HepG2 (cell line): ENCODE results near the gene EFNA2. TPM values are rescaled to one million over a fixed set of nuclear protein-coding genes. Genes with fewer than 3 reads are reported as not detected.

Experiments
- ARNT2 ChIP-seq: sonication (generic); formaldehyde crosslinking; IDR thresholded peaks from 2 replicates; pipeline ENCODE4 v1.8.0; 2022; ENCODE audit warnings: mild to moderate bottlenecking, low read depth, missing genetic modification reagents, moderate library complexity
- ARNTL ChIP-seq: sonication (generic); formaldehyde crosslinking; IDR thresholded peaks from 2 replicates; pipeline ENCODE4 v1.4.0; 2020; ENCODE audit warnings: mild to moderate bottlenecking, missing genetic modification reagents
- CCAR2 ChIP-seq: fragments of 200-400 bp; formaldehyde crosslinking; optimal IDR thresholded peaks from 2 replicates; pipeline ENCODE3; 2018; ENCODE audit warnings: low read depth, mild to moderate bottlenecking, low read length, moderate library complexity
- EED ChIP-seq: sonication (generic); formaldehyde crosslinking; IDR thresholded peaks from 2 replicates; pipeline ENCODE4 v1.5.0; 2020; ENCODE audit warnings: mild to moderate bottlenecking, missing genetic modification reagents
- FLYWCH1 ChIP-seq: sonication (generic); formaldehyde crosslinking; IDR thresholded peaks from 2 replicates; pipeline ENCODE4 v1.8.1; 2023; ENCODE audit warnings: mild to moderate bottlenecking, missing genetic modification reagents
- HNRNPLL ChIP-seq: fragments of 200-400 bp; formaldehyde crosslinking; IDR thresholded peaks from 2 replicates; pipeline ENCODE4 v1.6.1; 2017; ENCODE audit warnings: mild to moderate bottlenecking, low read depth, low read length; ENCODE audit not compliant: poor library complexity, severe bottlenecking
- JUND ChIP-seq: sonication (generic); formaldehyde crosslinking; IDR thresholded peaks from 2 replicates; pipeline ENCODE4 v1.8.0; 2022; ENCODE audit warnings: mild to moderate bottlenecking, missing genetic modification reagents
- KDM1A ChIP-seq: IDR thresholded peaks from 2 replicates; pipeline ENCODE4 v1.6.1; 2016; ENCODE audit warnings: missing compliant biosample characterization
- KLF16 ChIP-seq, 2 experiments: sonication (generic) in 1 of 2; formaldehyde crosslinking in 1 of 2; IDR thresholded peaks; 2 replicates each; pipeline versions ENCODE4 v1.6.1 to v1.8.0; 2016 to 2023; ENCODE audit warnings: missing genetic modification reagents in 2 of 2, missing compliant biosample characterization in 1 of 2
- MEIS2 ChIP-seq: sonication (generic); formaldehyde crosslinking; IDR thresholded peaks from 2 replicates; pipeline ENCODE4 v1.9.0; 2021; ENCODE audit warnings: mild to moderate bottlenecking, missing genetic modification reagents
- PRDM4 ChIP-seq: sonication (generic); formaldehyde crosslinking; IDR thresholded peaks from 2 replicates; pipeline ENCODE4 v1.9.0; 2021; ENCODE audit warnings: missing genetic modification reagents, borderline replicate concordance
- ZNF143 ChIP-seq: sonication (generic); formaldehyde crosslinking; IDR thresholded peaks from 2 replicates; pipeline ENCODE4 v1.4.0; 2020; ENCODE audit warnings: missing genetic modification reagents
- ZNF362 ChIP-seq: sonication (generic); formaldehyde crosslinking; IDR thresholded peaks from 2 replicates; pipeline ENCODE4 v1.4.0; 2020; ENCODE audit warnings: missing genetic modification reagents, mild to moderate bottlenecking, borderline replicate concordance
- ZNF616 ChIP-seq: sonication (generic); formaldehyde crosslinking; IDR thresholded peaks from 2 replicates; pipeline ENCODE4 v1.5.0; 2020; ENCODE audit warnings: low read depth, mild to moderate bottlenecking, missing genetic modification reagents
- ZNF704 ChIP-seq: sonication (generic); formaldehyde crosslinking; IDR thresholded peaks from 2 replicates; pipeline ENCODE4 v1.8.1; 2023; ENCODE audit warnings: mild to moderate bottlenecking, inconsistent platforms, moderate library complexity, missing genetic modification reagents, borderline replicate concordance
- ZNF724P ChIP-seq: sonication (generic); formaldehyde crosslinking; IDR thresholded peaks from 2 replicates; pipeline ENCODE4 v1.8.0; 2022; ENCODE audit warnings: missing genetic modification reagents, borderline replicate concordance
- ZNF772 ChIP-seq: sonication (generic); formaldehyde crosslinking; IDR thresholded peaks from 2 replicates; pipeline ENCODE4 v1.5.0; 2020; ENCODE audit warnings: mild to moderate bottlenecking, missing genetic modification reagents
- ZNF883 ChIP-seq: sonication (generic); formaldehyde crosslinking; IDR thresholded peaks from 2 replicates; pipeline ENCODE4 v1.5.1; 2020; ENCODE audit warnings: mild to moderate bottlenecking, missing genetic modification reagents; ENCODE audit errors: not compliant biosample characterization
- polyA plus RNA-seq, 8 experiments: library from polyadenylated mRNA; depleted of rRNA in 3 of 8; stranded (reverse) in 7 of 8; unstranded in 1 of 8; fragments of >200 nt; fragmentation: Illumina TruSeq in 4 of 8; extraction: Trizol in 4 of 8; gene quantifications; 2 replicates each; pipeline versions ENCODE4 v1.2.1 to v1.2.3, GENCODE V29; 2011 to 2016; ENCODE audit warnings: low read depth in 4 of 8, missing spikeins in 1 of 8, mixed read lengths in 1 of 8; ENCODE audit not compliant: insufficient read depth in 1 of 8
- total RNA-seq, 5 experiments: library from RNA; depleted of rRNA; stranded (reverse); fragments of >200 nt; fragmentation: Illumina TruSeq; extraction: Trizol; gene quantifications; 2 replicates each; pipeline ENCODE4 v1.2.3, GENCODE V29; 2016; ENCODE audit warnings: low read depth in 1 of 5
- TF ChIP-seq, protein P1 (sequence below): sonication (generic); formaldehyde crosslinking; IDR thresholded peaks from 2 replicates; pipeline ENCODE4 v1.8.0; 2022; ENCODE audit warnings: mild to moderate bottlenecking, missing genetic modification reagents, moderate library complexity

Gene EFNA2
- total and polyA plus RNA-seq, 2 of the 13 experiments (the other 11 are each of a cell fraction or from before 2014, with no cell fraction given): 6.0 to 9.9 TPM

GRCh38 chr19:1269478-1270212 is 16.0 kb upstream of the EFNA2 start (continued):
- TF ChIP-seq ZNF724P (CRISPR knock-in tag) (0 out of 2 replicates have a peak, but pooled peaks have one; percentile 36), KDM1A (CRISPR knock-in tag) (no peak), ZNF883 (CRISPR knock-in tag) (peak; percentile 33), KLF16 (CRISPR knock-in tag; IDR thresholded peaks at IDR 0.05) (0 out of 4 replicates have a peak, but pooled peaks of 1 of the 2 experiments have one; percentile 17), ARNT2 (peak; percentile 90), ZNF362 (CRISPR knock-in tag) (0 out of 2 replicates have a peak, but pooled peaks have one; percentile 6), ZNF772 (peak; percentile 69; the same call in 1 of the 2 replicates), PRDM4 (no peak), EED (peak; percentile 28; the same call in 1 of the 2 replicates), ZNF704 (0 out of 2 replicates have a peak, but pooled peaks have one; percentile 45), CCAR2 (no peak), ZNF143 (peak; percentile 18; the same call in 1 of the 2 replicates), MEIS2 (CRISPR knock-in tag) (peak; percentile 41; the same call in 1 of the 2 replicates), HNRNPLL (peak; percentile 31), ZNF616 (peak; percentile 45; the same call in 1 of the 2 replicates), JUND (CRISPR knock-in tag) (0 out of 2 replicates have a peak, but pooled peaks have one; percentile 30), ARNTL (CRISPR knock-in tag) (peak; percentile 3; the same call in 1 of the 2 replicates), FLYWCH1 (CRISPR knock-in tag) (no peak)
- TF ChIP-seq, protein P1, sequence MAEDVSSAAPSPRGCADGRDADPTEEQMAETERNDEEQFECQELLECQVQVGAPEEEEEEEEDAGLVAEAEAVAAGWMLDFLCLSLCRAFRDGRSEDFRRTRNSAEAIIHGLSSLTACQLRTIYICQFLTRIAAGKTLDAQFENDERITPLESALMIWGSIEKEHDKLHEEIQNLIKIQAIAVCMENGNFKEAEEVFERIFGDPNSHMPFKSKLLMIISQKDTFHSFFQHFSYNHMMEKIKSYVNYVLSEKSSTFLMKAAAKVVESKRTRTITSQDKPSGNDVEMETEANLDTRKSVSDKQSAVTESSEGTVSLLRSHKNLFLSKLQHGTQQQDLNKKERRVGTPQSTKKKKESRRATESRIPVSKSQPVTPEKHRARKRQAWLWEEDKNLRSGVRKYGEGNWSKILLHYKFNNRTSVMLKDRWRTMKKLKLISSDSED: 0 out of 2 replicates have a peak, but pooled peaks have one; percentile 61
